Astrocyte (in vitro differentiated cells and primary cell): Measurements from ENCODE around the gene NPDC1.

Experiments
- CTCF ChIP-seq: IDR thresholded peaks from 2 replicates; pipeline ENCODE4 v1.5.1; 2011; ENCODE audit warnings: low read depth, mild to moderate bottlenecking, inconsistent platforms, low read length, moderate library complexity; ENCODE audit not compliant: insufficient read depth
- EZH2 ChIP-seq: IDR thresholded peaks from 2 replicates; pipeline ENCODE4 v1.6.1; 2012; ENCODE audit warnings: mild to moderate bottlenecking, low read length, inconsistent platforms; ENCODE audit not compliant: insufficient read depth

- TF ChIP-seq CTCF (no peak), EZH2 (no peak)
These were observed 5.3 kb upstream of the NPDC1 start for GRCh38 chr9:137051145-137051724.
